GM18867 (cell line): ENCODE data around the gene VDAC1.

Experiments
- ATAC-seq: cut with Tn5 transposase; IDR thresholded peaks from one replicate; pipeline ENCODE4 v1.9.1; 2021; ENCODE audit warnings: mild to moderate bottlenecking, moderate library complexity; ENCODE audit not compliant: unreplicated experiment

VDAC1 gene

GRCh38 chr5:133930061-133930812, 74.5 kb downstream of the VDAC1 start:
- ATAC-seq, result peak; percentile 66

- no peak for ATAC-seq
Observed at GRCh38 chr5:133928587-133929393, 76.0 kb downstream of the VDAC1 start.

- ATAC-seq, result no peak
Observed at GRCh38 chr5:133927300-133928180, 77.2 kb downstream of the VDAC1 start.

- no peak for ATAC-seq
Observed at GRCh38 chr5:133926489-133927299, 78.1 kb downstream of the VDAC1 start.

- ATAC-seq, result no peak
Observed at GRCh38 chr5:133925866-133926488, 78.8 kb downstream of the VDAC1 start.

GRCh38 chr5:133925269-133925668, 79.5 kb downstream of the VDAC1 start:
- no peak for ATAC-seq

GRCh38 chr5:133924221-133924920, 80.4 kb downstream of the VDAC1 start:
- ATAC-seq, result no peak

- no peak for ATAC-seq
Observed at GRCh38 chr5:133921979-133922378, 82.8 kb downstream of the VDAC1 start.
